Endothelial cell (in vitro differentiated cells): ENCODE data around the gene MPHOSPH10. TPM values are rescaled to one million over a fixed set of nuclear protein-coding genes. Genes with fewer than 3 reads are reported as not detected.
"Not testable (repeated sequence)": the region's sequence is repeated elsewhere in the genome, so short reads cannot be mapped to it uniquely, and the experiment has no call there.

Source experiments
- DNase-seq: peaks from one replicate; pipeline ENCODE4 v3.0.0; 2021; ENCODE audit warnings: low spot score
- H3K27ac Mint-ChIP-seq: one replicate; pipeline ENCODE4 v1.8.0; 2021; ENCODE audit warnings: mixed read lengths, inconsistent platforms; ENCODE audit not compliant: unreplicated experiment
- H3K27me3 Mint-ChIP-seq: one replicate; pipeline ENCODE4 v1.8.0; 2021; ENCODE audit warnings: mild to moderate bottlenecking, moderate library complexity, mixed read lengths, inconsistent platforms; ENCODE audit not compliant: unreplicated experiment
- H3K36me3 Mint-ChIP-seq: one replicate; pipeline ENCODE4 v1.8.0; 2021; ENCODE audit warnings: mild to moderate bottlenecking, low read depth, mixed read lengths, inconsistent platforms; ENCODE audit not compliant: unreplicated experiment
- H3K4me1 Mint-ChIP-seq: one replicate; pipeline ENCODE4 v1.8.0; 2021; ENCODE audit warnings: mild to moderate bottlenecking, mixed read lengths, inconsistent platforms; ENCODE audit not compliant: unreplicated experiment
- H3K4me3 Mint-ChIP-seq: one replicate; pipeline ENCODE4 v1.8.0; 2021; ENCODE audit warnings: mild to moderate bottlenecking, mixed read lengths, inconsistent platforms; ENCODE audit not compliant: unreplicated experiment
- H3K9me3 Mint-ChIP-seq: one replicate; pipeline ENCODE4 v1.8.0; 2021; ENCODE audit warnings: mixed read lengths, inconsistent platforms; ENCODE audit not compliant: unreplicated experiment
- long read RNA-seq: library from polyadenylated mRNA; unstranded; transcript quantifications from one replicate; pipeline ENCODE4 v2.0.0, GENCODE V29; 2020; ENCODE audit not compliant: unreplicated experiment
- total RNA-seq: library from RNA; stranded (reverse); fragmentation: NEBNext Ultra II Directional; extraction: Animal tissue kit (Norgen Biotek cat#: 25700); gene quantifications from one replicate; pipeline ENCODE4 v1.2.1, GENCODE V29; 2021; ENCODE audit not compliant: unreplicated experiment
- TF ChIP-seq, protein P1 (sequence below): fragments of 200-600 bp; sonication (generic); IDR thresholded peaks from one replicate; pipeline ENCODE4 v1.5.0; 2021; ENCODE audit warnings: antibody characterized with exemption; ENCODE audit not compliant: unreplicated experiment

Gene MPHOSPH10, protein sequence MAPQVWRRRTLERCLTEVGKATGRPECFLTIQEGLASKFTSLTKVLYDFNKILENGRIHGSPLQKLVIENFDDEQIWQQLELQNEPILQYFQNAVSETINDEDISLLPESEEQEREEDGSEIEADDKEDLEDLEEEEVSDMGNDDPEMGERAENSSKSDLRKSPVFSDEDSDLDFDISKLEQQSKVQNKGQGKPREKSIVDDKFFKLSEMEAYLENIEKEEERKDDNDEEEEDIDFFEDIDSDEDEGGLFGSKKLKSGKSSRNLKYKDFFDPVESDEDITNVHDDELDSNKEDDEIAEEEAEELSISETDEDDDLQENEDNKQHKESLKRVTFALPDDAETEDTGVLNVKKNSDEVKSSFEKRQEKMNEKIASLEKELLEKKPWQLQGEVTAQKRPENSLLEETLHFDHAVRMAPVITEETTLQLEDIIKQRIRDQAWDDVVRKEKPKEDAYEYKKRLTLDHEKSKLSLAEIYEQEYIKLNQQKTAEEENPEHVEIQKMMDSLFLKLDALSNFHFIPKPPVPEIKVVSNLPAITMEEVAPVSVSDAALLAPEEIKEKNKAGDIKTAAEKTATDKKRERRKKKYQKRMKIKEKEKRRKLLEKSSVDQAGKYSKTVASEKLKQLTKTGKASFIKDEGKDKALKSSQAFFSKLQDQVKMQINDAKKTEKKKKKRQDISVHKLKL
- total RNA-seq, result 24.7 TPM
- long read RNA-seq, partial matches to known transcripts, result 17 of 21 reads
- long read RNA-seq, other reads (novel, unspliced or antisense), result 0 of 21 reads

DNA sequence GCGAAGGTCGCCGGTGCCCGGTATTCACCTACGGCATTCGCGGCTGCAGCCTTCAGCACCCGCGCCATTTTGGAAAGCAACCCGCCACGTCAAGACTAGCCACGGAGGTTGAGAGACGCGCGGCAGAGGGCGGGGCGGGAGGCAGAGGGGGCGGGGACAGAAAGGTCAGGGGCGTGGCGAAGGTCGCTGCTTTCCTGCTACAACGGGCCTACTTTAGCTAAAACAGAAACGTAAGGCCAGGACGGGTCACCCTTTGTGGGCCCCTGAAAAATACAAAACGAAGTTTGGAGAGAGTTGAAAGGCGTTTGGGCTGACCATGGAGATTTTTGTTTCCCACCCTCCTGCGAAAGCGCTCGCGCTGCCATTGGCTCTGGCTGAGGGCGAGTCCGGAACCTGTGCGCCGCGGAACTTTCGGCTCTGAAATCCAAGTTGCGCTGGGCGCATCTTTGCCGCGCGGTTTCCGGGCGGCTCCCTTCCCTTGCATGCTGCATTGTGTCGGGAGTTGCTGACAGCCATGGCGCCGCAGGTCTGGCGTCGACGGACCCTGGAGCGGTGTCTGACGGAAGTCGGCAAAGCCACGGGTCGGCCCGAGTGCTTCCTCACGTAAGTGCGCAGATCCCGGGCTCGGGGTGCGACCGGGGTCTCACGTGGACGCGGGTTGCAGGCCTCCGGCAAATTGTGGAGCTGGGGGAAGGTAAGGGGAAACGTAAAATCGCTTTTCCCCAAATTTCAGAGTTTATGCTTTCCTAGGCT lies at the start of gene MPHOSPH10, which contains the start of gene MCEE:
TSS of gene MPHOSPH10 (plus strand) at position 483 of the 753 bp plus-strand sequence. CDS start at position 515, 32 bp downstream.
TSS of gene MCEE (minus strand) at position 78 of the 753 bp plus-strand sequence. CDS start at position 68, 10 bp downstream.
- Mint-ChIP-seq H3K27ac (peak within 1 kb of the TSS; percentile 84), H3K4me3 (no peak within 1 kb of the TSS), H3K36me3 (no peaks in the 10 kb centered on the region), H3K27me3 (no peaks in the 10 kb centered on the region), H3K9me3 (no peaks in the 10 kb centered on the region), H3K4me1 (no peaks in the 10 kb centered on the region)
- DNase-seq, result peak; percentile 88
- TF ChIP-seq, protein P1, sequence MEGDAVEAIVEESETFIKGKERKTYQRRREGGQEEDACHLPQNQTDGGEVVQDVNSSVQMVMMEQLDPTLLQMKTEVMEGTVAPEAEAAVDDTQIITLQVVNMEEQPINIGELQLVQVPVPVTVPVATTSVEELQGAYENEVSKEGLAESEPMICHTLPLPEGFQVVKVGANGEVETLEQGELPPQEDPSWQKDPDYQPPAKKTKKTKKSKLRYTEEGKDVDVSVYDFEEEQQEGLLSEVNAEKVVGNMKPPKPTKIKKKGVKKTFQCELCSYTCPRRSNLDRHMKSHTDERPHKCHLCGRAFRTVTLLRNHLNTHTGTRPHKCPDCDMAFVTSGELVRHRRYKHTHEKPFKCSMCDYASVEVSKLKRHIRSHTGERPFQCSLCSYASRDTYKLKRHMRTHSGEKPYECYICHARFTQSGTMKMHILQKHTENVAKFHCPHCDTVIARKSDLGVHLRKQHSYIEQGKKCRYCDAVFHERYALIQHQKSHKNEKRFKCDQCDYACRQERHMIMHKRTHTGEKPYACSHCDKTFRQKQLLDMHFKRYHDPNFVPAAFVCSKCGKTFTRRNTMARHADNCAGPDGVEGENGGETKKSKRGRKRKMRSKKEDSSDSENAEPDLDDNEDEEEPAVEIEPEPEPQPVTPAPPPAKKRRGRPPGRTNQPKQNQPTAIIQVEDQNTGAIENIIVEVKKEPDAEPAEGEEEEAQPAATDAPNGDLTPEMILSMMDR, result no peak

DNA sequence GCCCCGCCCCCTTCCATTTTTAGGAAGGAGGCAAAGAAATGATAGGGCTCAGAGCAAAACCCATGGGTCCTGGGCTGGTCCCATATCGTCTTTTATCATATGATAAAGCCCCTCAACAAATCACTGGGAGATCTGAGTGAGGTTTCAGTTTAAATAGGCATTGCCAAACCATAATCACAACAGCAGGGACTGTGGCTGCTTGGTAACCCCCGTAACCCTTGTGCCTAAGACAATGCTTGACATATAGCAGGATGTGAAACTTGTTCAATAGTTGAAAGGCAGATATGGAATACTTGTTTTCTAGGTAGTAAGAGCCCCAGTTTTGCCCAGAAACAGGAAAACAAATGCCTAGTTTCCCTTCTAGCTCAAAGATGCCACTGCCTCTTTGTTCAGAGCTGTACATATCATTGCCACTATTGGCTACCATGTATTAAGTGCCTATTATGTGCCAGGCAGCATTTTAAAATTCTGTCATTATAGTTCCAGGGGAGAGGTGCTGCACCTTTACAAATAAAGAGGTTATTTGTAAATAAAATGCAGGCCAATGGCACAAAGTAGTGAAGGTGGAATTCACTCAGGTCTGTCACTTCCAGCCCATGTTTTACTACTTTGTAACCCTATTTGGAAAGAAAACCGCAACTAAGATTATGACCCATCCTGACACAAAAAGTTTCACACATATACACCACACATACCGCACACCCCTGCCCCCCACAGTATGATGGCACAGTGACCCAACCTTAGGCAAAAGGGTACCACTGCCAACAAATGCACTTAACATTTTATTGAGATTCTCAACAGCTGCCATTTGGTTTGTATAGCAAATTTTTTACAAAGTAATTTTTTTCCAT lies 47.8 kb upstream of the MPHOSPH10 start:
- Mint-ChIP-seq H3K27ac (no peak overlapping the region), H3K9me3 (no peaks in the 10 kb centered on the region), H3K36me3 (peaks cover 11% of the 10 kb centered on the region), H3K4me1 (peaks cover 25% of the 10 kb centered on the region), H3K4me3 (no peak overlapping the region), H3K27me3 (peaks cover 5% of the 10 kb centered on the region)
- no peak for DNase-seq
- TF ChIP-seq, protein P1, result no peak

DNA sequence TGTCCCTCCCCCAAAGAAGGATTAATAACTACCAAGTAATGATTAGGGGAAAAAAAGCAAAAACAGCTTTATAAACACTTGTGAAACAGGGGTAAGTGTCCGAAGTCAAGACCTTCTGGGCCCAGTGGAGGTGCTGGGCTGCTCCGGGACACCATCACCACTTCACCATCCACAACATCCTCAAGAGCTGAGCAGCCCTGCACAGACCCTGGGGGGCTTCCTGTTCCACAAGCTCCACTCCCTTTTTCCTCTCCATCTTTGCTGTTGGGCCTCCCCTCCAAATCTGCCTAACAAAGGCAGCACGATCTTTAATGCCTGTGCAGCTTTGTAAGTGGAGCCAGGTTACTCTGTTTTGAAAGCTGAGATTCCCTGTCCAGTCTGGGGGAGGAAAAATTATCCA lies 47.1 kb upstream of the MPHOSPH10 start:
- H3K4me3 Mint-ChIP-seq, H3K27me3 Mint-ChIP-seq, H3K9me3 Mint-ChIP-seq, H3K36me3 Mint-ChIP-seq, H3K27ac Mint-ChIP-seq, DNase-seq: not testable (repeated sequence)
- H3K4me1 Mint-ChIP-seq, result peaks cover 25% of the 10 kb centered on the region

- H3K4me1 Mint-ChIP-seq, result peaks cover 25% of the 10 kb centered on the region
- H3K4me3 Mint-ChIP-seq, H3K27ac Mint-ChIP-seq, H3K27me3 Mint-ChIP-seq, H3K9me3 Mint-ChIP-seq, H3K36me3 Mint-ChIP-seq, DNase-seq: not testable (repeated sequence)
Measured at GRCh38 chr2:71083752-71084312, 46.6 kb upstream of the MPHOSPH10 start.

GRCh38 chr2:71085325-71086003 lies 45.0 kb upstream of the MPHOSPH10 start:
- H3K27ac Mint-ChIP-seq, DNase-seq, H3K36me3 Mint-ChIP-seq, H3K4me3 Mint-ChIP-seq, H3K27me3 Mint-ChIP-seq, H3K9me3 Mint-ChIP-seq: not testable (repeated sequence)
- peaks cover 25% of the 10 kb centered on the region for H3K4me1 Mint-ChIP-seq

DNA sequence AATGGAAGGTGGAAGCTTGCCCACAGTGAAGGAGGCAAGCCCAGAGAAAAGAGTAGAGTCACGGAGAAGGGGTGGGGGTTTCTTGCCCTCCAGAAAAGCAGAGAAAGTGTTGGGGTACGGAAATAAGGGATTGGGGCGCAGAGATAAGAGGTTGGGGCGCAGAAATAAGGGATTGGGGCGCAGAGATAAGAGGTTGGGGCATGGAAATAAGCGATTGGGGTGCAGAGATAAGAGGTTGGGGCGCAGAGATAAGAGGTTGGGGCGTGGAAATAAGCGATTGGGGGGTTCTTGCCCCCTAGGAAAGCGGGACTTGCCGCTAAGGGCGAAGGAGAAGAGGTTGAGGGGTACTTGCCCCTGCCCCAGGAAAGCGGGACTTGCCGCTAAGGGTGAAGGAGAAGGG lies 41.0 kb upstream of the MPHOSPH10 start:
- DNase-seq, H3K36me3 Mint-ChIP-seq, H3K27me3 Mint-ChIP-seq, H3K4me3 Mint-ChIP-seq, H3K9me3 Mint-ChIP-seq, H3K27ac Mint-ChIP-seq: not testable (repeated sequence)
- H3K4me1 Mint-ChIP-seq, result peaks cover 11% of the 10 kb centered on the region

- H3K4me3 Mint-ChIP-seq, result peak overlapping the region; percentile 49
- not testable (repeated sequence) for H3K4me1 Mint-ChIP-seq, H3K9me3 Mint-ChIP-seq, H3K36me3 Mint-ChIP-seq, DNase-seq, H3K27me3 Mint-ChIP-seq, H3K27ac Mint-ChIP-seq
Measured at GRCh38 chr2:71091808-71092207, 38.6 kb upstream of the MPHOSPH10 start.

GRCh38 chr2:71092491-71093260 lies 37.8 kb upstream of the MPHOSPH10 start:
- not testable (repeated sequence) for H3K9me3 Mint-ChIP-seq, H3K27ac Mint-ChIP-seq, DNase-seq, H3K4me3 Mint-ChIP-seq, H3K4me1 Mint-ChIP-seq, H3K27me3 Mint-ChIP-seq, H3K36me3 Mint-ChIP-seq
